Measurements from ENCODE around the gene ZG16B.

ZG16B gene

GRCh38 chr16:2785101-2785991 lies 44.8 kb upstream of the ZG16B start:
- DNase-seq (ENCODE audit: extremely low spot score), result no peak
- ChIA-PET CTCF (no interaction called here), POLR2A (no interaction called here)
- TF ChIP-seq LEF1 (IDR thresholded peaks at IDR 0.05; ENCODE audit: borderline replicate concordance) (no peak), CTBP1 (IDR thresholded peaks at IDR 0.05; ENCODE audit: borderline replicate concordance) (no peak), PKNOX1 (IDR thresholded peaks at IDR 0.05) (no peak), ARNT (IDR thresholded peaks at IDR 0.05) (no peak), FOXM1 (IDR thresholded peaks at IDR 0.05; ENCODE audit: borderline replicate concordance) (no peak), FOXK2 (IDR thresholded peaks at IDR 0.05) (no peak), NFRKB (IDR thresholded peaks at IDR 0.05) (no peak), HDGF (IDR thresholded peaks at IDR 0.05; ENCODE audit: borderline replicate concordance) (no peak), ELF4 (IDR thresholded peaks at IDR 0.05) (no peak), BHLHE40 (IDR thresholded peaks at IDR 0.05; ENCODE audit: borderline replicate concordance) (no peak), FOXA1 (IDR thresholded peaks at IDR 0.05) (no peak), SUZ12 (IDR thresholded peaks at IDR 0.05) (no peak), ZNF384 (IDR thresholded peaks at IDR 0.05) (no peak)

DNA sequence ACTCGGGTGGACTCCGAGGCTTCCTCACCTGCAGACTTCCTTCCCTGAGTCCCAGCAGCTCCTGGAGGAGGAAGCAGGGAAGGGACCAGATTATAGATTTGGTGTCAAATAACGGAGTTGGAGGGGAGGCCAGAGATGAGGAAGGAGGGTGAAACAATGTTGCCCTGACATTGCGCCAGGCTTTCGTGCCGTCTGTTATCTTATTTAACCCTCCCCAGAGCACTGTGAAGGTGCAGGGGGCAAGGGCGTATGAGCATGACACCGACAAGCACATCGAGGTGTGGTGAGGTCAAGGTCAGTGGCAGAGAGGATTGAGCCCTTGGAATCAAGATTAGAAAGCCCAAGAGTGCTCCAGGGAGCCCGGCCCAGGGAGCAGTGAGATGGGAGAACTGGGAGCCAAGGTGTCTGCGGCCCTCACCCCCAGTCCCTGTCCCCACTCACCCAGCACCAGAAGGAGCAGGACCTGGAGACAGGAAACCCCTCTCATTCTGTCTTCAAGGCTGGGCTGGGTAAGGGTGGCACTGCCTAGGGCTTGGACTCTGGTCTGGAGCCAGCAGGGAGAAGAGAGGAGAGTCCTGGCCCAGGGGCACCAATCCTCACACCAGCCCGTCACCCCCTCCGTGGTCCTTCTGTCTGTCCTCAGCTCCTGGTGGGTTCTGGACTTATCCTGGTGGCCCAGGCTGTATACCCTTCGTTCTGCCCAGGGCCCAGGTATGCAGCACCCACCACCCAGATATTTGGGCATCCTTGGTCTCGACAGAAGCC lies 43.9 kb upstream of the ZG16B start:
- TF ChIP-seq PKNOX1 (IDR thresholded peaks at IDR 0.05), result no peak
- no peak for TF ChIP-seq FOXM1 (IDR thresholded peaks at IDR 0.05; ENCODE audit: borderline replicate concordance)
- TF ChIP-seq BHLHE40 (IDR thresholded peaks at IDR 0.05; ENCODE audit: borderline replicate concordance), result no peak
- no peak for TF ChIP-seq ELF4 (IDR thresholded peaks at IDR 0.05)
- TF ChIP-seq HDGF (IDR thresholded peaks at IDR 0.05; ENCODE audit: borderline replicate concordance), result no peak
- no peak for TF ChIP-seq SP1 (IDR thresholded peaks at IDR 0.05)
- TF ChIP-seq ARNT (IDR thresholded peaks at IDR 0.05), result no peak
- ChIA-PET CTCF (no interaction called here), POLR2A (no interaction called here)
- DNase-seq (ENCODE audit: extremely low spot score), result no peak

GRCh38 chr16:2786826-2787151 lies 43.3 kb upstream of the ZG16B start:
- CTCF ChIA-PET, result no interaction called here
- POLR2A ChIA-PET, result no interaction called here
- TF ChIP-seq FOXA1 (IDR thresholded peaks at IDR 0.05) (no peak), SUZ12 (IDR thresholded peaks at IDR 0.05) (no peak), ZNF384 (IDR thresholded peaks at IDR 0.05) (no peak), FOXK2 (IDR thresholded peaks at IDR 0.05) (no peak), NFRKB (IDR thresholded peaks at IDR 0.05) (no peak), HDGF (IDR thresholded peaks at IDR 0.05; ENCODE audit: borderline replicate concordance) (no peak), FOXM1 (IDR thresholded peaks at IDR 0.05; ENCODE audit: borderline replicate concordance) (no peak), SP1 (IDR thresholded peaks at IDR 0.05) (no peak), TARDBP (IDR thresholded peaks at IDR 0.05) (no peak), CTBP1 (IDR thresholded peaks at IDR 0.05; ENCODE audit: borderline replicate concordance) (no peak), ELF4 (IDR thresholded peaks at IDR 0.05) (no peak), BHLHE40 (IDR thresholded peaks at IDR 0.05; ENCODE audit: borderline replicate concordance) (no peak), PKNOX1 (IDR thresholded peaks at IDR 0.05) (no peak), L3MBTL2 (conservative IDR thresholded peaks at IDR 0.05) (no peak), ARNT (IDR thresholded peaks at IDR 0.05) (no peak)
- DNase-seq (ENCODE audit: extremely low spot score), result no peak

DNA sequence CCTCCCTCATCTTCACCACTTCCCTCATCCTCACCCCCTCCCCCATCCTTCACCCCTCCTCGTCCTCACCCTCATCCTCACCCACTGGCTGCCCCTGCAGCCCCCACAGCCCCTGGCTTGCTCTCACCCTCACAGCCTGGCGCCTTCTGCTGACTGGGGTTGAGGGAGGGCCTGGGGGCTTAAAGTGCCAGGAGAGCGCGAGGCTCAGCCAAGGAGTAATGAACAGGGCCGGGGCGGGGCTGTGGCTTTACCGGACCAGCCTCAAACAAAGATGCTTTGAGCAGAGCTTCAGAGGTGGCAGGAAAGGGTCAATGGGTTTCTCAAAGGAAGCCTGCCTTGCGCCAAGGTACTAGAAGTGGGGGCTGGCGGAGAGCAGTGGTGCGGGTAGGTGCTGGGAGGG lies 42.7 kb upstream of the ZG16B start, which contains the start of gene PRSS33:
PRSS33 (minus strand) TSS at position 155 of the 400 bp plus-strand sequence. CDS start 1,013 bp downstream, outside the sequence.
- DNase-seq (ENCODE audit: extremely low spot score), result no peak
- ChIA-PET CTCF (no interaction called here), POLR2A (interaction anchor here (1.1 kb wide), 2 partner anchors 8 to 9 kb away, joined by 3 to 8 read pairs; no protein-coding TSS in a partner anchor)
- TF ChIP-seq BHLHE40 (IDR thresholded peaks at IDR 0.05; ENCODE audit: borderline replicate concordance) (no peak), LEF1 (IDR thresholded peaks at IDR 0.05; ENCODE audit: borderline replicate concordance) (no peak), FOXA1 (IDR thresholded peaks at IDR 0.05) (no peak), ELF4 (IDR thresholded peaks at IDR 0.05) (no peak), PKNOX1 (IDR thresholded peaks at IDR 0.05) (no peak), FOXM1 (IDR thresholded peaks at IDR 0.05; ENCODE audit: borderline replicate concordance) (no peak), SP1 (IDR thresholded peaks at IDR 0.05) (no peak), SUZ12 (IDR thresholded peaks at IDR 0.05) (no peak), NFRKB (IDR thresholded peaks at IDR 0.05) (no peak), TARDBP (IDR thresholded peaks at IDR 0.05) (no peak), ZNF384 (IDR thresholded peaks at IDR 0.05) (no peak), FOXK2 (IDR thresholded peaks at IDR 0.05) (no peak), CTBP1 (IDR thresholded peaks at IDR 0.05; ENCODE audit: borderline replicate concordance) (no peak), HDGF (IDR thresholded peaks at IDR 0.05; ENCODE audit: borderline replicate concordance) (no peak), L3MBTL2 (conservative IDR thresholded peaks at IDR 0.05) (no peak)

DNA sequence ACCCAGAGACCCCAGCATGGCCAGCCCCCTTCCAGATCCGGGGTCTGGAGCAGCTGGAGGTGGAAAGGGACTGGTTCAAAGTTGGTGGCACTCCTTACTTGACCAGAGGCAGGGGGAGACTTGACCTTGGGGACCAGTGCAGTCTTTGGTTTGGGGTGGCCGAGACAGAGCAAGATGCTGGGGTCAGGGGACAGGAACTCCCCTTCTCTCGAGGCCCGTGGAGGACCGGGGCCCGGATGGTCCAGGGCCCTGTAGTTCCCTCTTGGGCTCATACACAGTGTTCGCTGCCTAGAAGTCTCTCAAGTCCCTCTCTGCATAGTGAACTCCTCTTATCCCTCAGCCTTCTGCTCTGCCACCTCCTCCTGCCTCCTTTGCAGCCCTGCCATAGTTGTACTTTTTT lies 42.1 kb upstream of the ZG16B start:
- no peak for DNase-seq (ENCODE audit: extremely low spot score)
- ChIA-PET CTCF (no interaction called here), POLR2A (interaction anchor here (1.1 kb wide), 2 partner anchors 8 to 10 kb away, joined by 3 to 8 read pairs; no protein-coding TSS in a partner anchor)
- no peak for TF ChIP-seq PKNOX1 (IDR thresholded peaks at IDR 0.05)
- no peak for TF ChIP-seq FOXK2 (IDR thresholded peaks at IDR 0.05)
- TF ChIP-seq ZNF384 (IDR thresholded peaks at IDR 0.05), result no peak
- TF ChIP-seq NFRKB (IDR thresholded peaks at IDR 0.05), result no peak
- TF ChIP-seq SUZ12 (IDR thresholded peaks at IDR 0.05), result no peak
- TF ChIP-seq CTBP1 (IDR thresholded peaks at IDR 0.05; ENCODE audit: borderline replicate concordance), result no peak
- no peak for TF ChIP-seq HDGF (IDR thresholded peaks at IDR 0.05; ENCODE audit: borderline replicate concordance)
- no peak for TF ChIP-seq ELF4 (IDR thresholded peaks at IDR 0.05)
- TF ChIP-seq FOXM1 (IDR thresholded peaks at IDR 0.05; ENCODE audit: borderline replicate concordance), result no peak
- no peak for TF ChIP-seq L3MBTL2 (conservative IDR thresholded peaks at IDR 0.05)
- TF ChIP-seq BHLHE40 (IDR thresholded peaks at IDR 0.05; ENCODE audit: borderline replicate concordance), result no peak
- TF ChIP-seq LEF1 (IDR thresholded peaks at IDR 0.05; ENCODE audit: borderline replicate concordance), result no peak
- no peak for TF ChIP-seq SP1 (IDR thresholded peaks at IDR 0.05)
- no peak for TF ChIP-seq FOXA1 (IDR thresholded peaks at IDR 0.05)
- no peak for TF ChIP-seq ARNT (IDR thresholded peaks at IDR 0.05)
- no peak for TF ChIP-seq TARDBP (IDR thresholded peaks at IDR 0.05)

Measured in HEK293T (cell line).